ENCODE data around the gene KRT13.

The KRT13 gene

GRCh38 chr17:41518789-41519449 lies 13.5 kb upstream of the KRT13 start, which contains the start of gene KRT15:
KRT15 (minus strand) TSS chr17:41518890; CDS start chr17:41518827, 63 bp downstream.
- DNase-seq = peak; percentile 65

DNA sequence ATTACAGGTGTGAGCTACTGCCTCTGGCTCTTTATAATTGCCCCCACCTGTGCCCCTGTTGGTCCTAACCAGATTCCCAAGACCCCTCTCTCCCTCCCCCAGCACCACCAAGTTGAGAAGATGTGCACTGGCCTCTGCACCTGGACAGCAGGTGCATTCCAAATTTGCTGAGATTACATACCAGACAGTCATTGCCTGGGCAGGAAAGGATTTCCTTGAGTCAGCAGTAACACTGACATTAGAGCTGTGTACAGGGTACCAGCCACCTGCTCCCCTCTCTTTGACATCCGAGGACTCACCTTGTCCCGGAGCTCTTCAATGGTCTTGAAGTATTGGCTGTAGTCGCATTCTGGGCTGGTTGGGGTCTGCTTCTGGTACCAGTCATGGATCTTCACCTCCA lies 12.6 kb upstream of the KRT13 start:
- DNase-seq = peak; percentile 33

GRCh38 chr17:41516830-41517283 lies 11.4 kb upstream of the KRT13 start:
- no peak for DNase-seq

DNA sequence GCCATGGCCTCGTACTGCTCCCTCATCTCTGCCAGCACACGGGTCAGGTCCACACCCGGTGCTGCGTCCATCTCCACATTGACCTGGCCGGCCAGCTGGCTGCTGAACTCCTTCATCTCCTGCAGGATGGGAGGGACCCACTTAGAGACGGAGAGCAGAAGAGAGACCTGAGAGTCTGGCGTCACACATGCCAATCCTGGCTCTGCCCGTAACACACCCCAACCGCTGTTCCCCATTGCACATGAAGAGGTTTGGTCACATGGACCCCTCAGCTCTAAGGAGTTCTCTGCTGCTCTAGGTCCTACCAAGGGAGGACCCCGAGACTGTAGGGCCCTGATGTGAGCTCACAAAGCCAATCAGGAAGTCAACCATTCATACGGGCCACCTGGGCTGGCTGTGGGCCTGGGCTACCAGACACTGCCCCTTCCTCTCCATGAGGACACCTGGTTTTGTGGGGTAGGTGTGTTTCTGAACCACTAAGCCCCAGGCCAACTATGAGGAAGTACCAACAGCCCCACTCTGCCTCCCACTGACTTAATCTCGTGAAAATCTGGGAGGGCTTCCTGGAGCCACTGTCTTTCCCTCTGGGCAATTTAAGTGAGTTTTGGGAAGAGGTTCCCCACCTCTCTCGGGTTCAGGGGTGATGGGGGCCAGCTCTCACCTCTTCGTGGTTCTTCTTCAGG lies 10.9 kb upstream of the KRT13 start:
- no peak for DNase-seq

DNA sequence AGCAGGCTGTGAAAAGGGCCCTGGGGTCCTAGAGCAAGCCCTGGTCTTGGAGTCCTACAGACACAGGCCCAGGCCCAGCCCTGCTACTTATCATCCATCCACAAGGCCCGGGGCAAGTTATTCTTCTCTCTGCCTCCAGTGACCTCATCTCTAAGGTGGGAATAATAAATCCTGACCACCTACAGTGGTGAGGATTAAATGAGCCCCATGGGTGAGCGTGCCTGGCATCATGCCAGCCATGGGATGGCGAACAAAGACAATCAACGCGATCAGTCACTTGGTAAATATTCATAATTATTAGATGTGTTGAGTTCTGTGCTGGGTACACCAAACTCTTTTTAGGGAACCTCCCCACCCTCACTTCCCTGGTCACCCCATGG lies 7.7 kb upstream of the KRT13 start:
- DNase-seq = no peak

- DNase-seq = no peak
Observed at GRCh38 chr17:41512546-41513167, 7.2 kb upstream of the KRT13 start.

DNA sequence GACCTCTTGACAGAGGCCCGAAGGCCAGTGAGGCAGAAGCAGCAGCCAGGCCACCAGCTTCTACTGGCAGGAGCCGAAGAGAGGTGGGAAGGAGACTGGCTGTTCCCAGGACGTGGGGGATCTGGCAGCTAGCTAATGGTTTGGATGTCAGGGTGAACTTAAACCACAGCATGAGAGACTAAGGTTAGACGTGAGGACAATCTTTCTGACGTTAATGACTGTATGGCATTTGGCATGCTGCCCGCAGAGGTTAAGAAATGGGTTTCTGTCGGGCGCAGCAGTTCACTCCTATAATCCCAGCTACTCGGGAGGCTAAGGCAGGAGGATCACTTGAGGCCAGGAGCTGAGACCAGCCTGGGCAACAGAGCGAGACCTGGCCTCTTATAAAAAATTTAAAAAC lies 6.3 kb upstream of the KRT13 start:
- no peak for DNase-seq

- DNase-seq = peak; percentile 59
Observed at GRCh38 chr17:41511116-41511515, 5.7 kb upstream of the KRT13 start.

- peak; percentile 60 for DNase-seq
Observed at GRCh38 chr17:41510251-41511065, 5.0 kb upstream of the KRT13 start.

DNA sequence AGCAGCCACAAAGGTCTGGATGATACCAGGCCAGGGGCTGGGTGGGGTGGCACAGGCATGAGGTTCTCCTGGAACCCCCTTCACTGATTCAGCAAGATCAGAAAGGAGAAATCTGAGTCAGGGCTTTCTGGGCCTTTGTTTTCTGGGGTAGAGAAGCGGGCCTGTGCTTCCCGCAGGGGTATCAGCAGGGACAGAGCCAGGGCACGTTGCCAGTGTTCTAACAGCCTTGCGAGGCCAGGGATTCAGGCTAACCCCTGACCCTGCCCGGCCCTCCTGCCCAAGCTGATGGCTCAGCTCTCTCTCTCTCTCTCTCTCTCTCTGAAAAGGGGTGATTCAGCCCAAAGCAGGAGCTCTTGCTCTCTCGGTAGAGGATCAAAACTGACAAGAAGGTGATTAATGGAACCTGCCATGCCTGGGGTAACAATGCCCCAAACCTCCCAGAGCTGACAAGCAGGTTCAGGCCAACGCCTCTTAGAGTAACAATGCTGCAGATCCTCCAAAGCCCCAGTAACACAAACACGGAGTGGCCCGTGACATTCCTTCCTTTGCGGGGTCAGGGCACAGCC lies 2.0 kb upstream of the KRT13 start:
- no peak for DNase-seq

GRCh38 chr17:41505809-41506767 lies 676 bp upstream of the KRT13 start:
- DNase-seq = no peak

DNA sequence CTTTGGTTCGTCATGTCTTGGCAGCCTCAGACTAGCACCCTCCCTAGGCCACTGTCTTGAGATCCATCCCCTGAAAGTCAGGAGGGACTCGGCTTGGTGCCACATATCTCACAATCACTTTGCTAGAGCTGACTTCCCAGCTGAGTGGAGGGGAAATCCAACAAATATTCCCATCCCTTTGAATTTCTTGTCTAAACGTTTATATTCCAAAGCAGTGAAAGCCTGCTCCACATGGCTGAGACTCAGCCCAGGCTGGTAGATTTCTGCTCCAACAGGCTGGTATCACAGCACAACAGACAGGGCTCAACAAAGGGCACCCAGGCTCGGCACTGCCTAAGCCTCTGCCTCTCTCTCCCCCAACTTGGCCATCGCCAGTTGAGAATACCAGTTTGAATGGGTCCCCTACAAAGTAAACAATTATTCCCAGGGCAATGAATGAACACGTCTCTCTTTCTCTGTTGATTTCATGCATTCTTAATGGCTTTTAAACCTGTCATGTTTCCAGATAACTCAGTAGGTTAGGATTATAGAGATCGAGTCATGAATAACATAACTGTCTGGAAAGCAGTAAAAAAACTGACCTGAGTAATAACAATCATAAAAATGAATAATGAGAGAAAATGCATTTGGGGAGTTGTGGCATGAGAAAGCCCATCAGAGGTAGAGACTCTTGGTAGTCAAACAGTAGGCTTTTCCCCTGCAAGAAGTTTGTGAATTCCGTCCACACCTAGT lies 1.0 kb downstream of the KRT13 start:
- no peak for DNase-seq

DNA sequence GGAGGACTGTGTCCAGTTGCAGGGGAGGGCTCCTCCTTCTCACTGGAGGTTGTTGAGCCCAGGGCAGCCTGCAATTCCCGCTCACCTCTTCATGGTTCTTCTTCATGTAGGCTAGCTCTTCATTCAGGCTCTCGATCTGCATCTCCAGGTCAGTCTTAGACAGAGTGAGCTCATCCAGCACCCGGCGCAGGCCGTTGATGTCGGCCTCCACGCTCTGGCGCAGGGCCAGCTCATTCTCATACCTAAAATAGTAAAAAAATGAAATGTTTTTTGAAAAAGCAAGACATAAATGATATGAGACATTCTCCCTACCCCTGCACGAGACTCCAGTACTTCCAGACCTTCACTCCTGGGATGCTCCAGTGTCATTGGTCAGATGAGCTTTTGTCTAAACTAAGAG lies 2.2 kb downstream of the KRT13 start:
- DNase-seq = no peak

DNA sequence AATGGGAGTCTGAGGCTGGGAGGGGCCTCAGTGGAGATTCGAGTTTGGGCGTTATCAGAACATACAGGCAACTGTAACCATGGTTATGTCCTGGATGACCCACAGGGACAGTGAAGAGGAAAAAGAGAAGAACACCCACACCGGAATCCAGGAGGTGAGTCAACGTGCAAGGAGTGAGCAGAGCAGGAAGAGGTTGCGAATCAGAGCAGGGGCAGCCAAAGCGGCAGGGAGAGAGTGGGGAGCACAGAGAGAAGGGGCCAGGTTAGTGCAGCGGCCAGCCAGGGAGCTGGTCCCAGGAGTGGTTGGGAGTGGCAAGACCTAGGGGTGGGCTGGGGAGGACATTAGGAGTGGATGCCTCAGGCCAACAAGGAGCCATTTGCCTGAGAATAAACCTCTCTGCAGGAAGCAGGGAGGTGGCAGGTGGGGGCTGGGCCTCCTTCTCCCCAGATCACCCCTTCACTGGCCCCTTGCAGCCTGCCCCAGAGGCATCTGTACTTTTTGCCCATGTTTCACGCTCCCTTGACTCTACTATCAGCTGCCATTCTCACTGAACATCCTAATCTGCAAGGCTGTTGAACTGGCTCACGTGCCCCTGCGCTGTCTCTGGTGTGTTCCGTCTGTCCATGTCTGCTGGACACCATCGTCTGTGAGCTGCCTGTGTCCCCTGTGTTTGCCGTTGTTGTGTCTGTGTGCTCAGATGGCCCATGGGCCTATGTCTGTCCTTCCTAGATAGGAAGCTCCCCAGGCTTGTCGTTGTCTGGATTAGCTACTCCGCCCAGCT lies 5.1 kb downstream of the KRT13 start:
- DNase-seq = peak; percentile 57

- DNase-seq = no peak
Observed at GRCh38 chr17:41499714-41500113, 5.7 kb downstream of the KRT13 start.

DNA sequence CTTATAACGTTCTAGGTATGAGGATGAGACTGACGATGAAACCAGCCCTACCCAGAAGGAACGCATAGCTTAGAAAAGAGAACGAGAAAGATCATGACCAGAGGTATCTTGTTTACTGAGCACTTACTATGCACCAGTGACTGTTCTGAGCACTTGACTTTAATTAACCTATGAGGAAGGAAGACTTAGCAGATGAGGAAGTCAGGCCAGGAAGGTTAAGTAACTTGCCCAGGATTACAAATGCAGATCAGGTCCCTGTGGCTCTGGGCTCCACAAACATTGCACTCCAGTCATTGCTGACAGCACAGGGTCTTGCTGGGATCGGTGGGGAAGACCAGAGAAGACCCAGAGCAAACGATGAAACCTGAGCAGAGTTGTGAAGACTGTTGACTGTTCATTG lies 7.1 kb downstream of the KRT13 start:
- peak; percentile 27 for DNase-seq

- DNase-seq = peak; percentile 93
Observed at GRCh38 chr17:41496803-41497484, 8.5 kb downstream of the KRT13 start.

GRCh38 chr17:41494524-41494923 lies 10.9 kb downstream of the KRT13 start:
- peak; percentile 46 for DNase-seq

- peak; percentile 44 for DNase-seq
Observed at GRCh38 chr17:41492771-41493170, 12.6 kb downstream of the KRT13 start.

DNA sequence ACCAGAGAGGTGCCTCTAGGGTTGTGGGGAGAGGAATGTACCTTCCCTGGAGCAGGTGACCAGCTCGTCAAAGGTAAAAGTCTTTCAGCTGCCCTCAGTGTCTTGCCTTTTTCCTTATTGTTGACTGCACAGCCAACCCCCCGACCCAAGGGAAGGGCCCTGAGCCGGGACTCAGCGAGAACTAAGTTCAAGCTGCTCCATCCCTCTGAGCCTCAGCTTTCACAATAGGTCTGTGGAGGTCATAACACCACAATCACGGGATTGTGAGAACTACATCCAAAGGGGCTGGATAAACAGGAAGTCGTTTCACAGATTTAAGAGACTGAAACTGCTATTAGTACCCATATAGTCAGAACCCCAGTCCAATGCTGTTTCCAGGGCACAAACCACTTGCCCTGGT lies 13.1 kb downstream of the KRT13 start:
- no peak for DNase-seq

Data from DMS53 (cell line).